ENCODE data around the gene CCDC86. TPM values are rescaled to one million over a fixed set of nuclear protein-coding genes. Genes with fewer than 3 reads are reported as not detected.

The CCDC86 gene
- total and polyA plus RNA-seq, 4 experiments from 2014 or later = 7.5 to 17.2 (median 11.0) TPM

DNA sequence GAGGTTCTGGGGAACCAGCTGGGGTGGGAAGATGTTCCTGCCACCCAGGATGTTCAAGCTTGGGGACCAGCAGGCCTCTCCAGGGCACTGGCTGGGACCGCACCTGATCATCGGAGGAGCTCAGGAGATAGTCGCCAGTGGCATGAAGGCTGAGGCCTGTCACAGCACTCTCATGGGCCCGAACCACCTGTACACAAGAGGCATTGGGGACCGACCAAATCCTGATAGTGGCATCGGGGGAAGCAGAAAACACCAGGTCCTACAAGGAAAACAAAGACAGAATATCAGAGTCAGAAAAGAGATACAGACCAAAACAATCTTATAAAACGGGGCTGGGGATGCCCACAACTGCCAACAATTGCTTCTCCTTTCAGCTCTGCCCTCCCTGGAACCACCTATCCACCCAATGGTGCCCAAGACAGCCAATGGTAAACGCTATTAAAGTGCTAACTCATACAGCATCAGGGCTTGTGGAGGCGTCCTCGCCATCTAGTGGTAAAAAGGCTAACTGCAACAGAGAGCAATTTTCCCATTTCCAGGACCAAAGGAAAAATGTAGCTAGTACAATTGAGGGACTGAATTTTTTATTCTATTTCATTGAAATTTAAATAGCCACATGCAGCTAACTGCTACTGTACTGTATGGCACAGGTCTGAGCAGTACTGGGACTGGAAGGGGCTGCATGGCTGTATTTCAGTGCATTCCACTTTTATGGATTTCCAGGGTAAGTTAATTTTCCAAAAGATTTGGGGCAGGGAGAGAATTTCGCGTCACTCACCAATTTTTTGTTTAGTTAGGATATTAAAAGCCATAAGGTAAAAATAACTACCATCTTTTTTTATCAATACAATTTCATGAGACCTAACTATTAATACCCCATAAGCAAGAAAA lies 57.4 kb downstream of the CCDC86 start:
- H3K27me3 Mint-ChIP-seq = no peaks in the 10 kb centered on the region
- POLR2A ChIA-PET (ENCODE audit: partially characterized antibody) = interaction anchor here (1.2 to 7.9 kb wide), 3 partner anchors 12 to 21 kb away, joined by 3 to 111 read pairs (median 3); partner anchors contain the start of gene TMEM109
- intact Hi-C loops (cut with micrococcal nuclease) = loop anchor here (1.0 to 2.0 kb wide), 2 partner anchors 68 to 124 kb away; no protein-coding TSS in a partner anchor
- Histone ChIP-seq H3K9me3 (ENCODE audit: control insufficient read depth in 1 of 2, low read length in 2 of 2) (no peaks in the 10 kb centered on the region), H3K4me1 (ENCODE audit: insufficient read depth, low read length) (peaks cover 10% of the 10 kb centered on the region), H3K36me3 (ENCODE audit: insufficient read depth, low read length) (peaks cover 80% of the 10 kb centered on the region), H3K27me3 (ENCODE audit: insufficient read depth, low read length) (no peaks in the 10 kb centered on the region), H3K4me3 (ENCODE audit: low read length in 2 of 2) (no peak overlapping the region), H3K27ac (ENCODE audit: low read depth, low read length) (no peak overlapping the region)
- H3K4me1 Mint-ChIP-seq = peaks cover 7 to 16% (median 11%) of the 10 kb centered on the region in 4 donors
- peaks cover 60 to 96% of the 10 kb centered on the region in 2 donors for H3K36me3 Mint-ChIP-seq
- CTCF ChIA-PET (ENCODE audit: partially characterized antibody) = interaction anchor here (0.7 to 9.7 kb wide), 16 partner anchors 9 to 121 kb away, joined by 3 to 117 read pairs (median 5); partner anchors contain the start of gene TMEM109
- peak overlapping the region in 3 of 7 donors; percentile 13 to 49 (median 24) for H3K27ac Mint-ChIP-seq
- H3K4me3 Mint-ChIP-seq = no peak overlapping the region
- no peaks in the 10 kb centered on the region for H3K9me3 Mint-ChIP-seq
- peak in 4 of 5 donors; percentile 30 to 49 (median 44) for DNase-seq

GRCh38 chr11:60899977-60900376 lies 58.1 kb downstream of the CCDC86 start:
- intact Hi-C loops (cut with micrococcal nuclease) = loop anchor here (1.0 to 2.0 kb wide), 2 partner anchors 69 to 125 kb away; no protein-coding TSS in a partner anchor
- no peak for DNase-seq
- H3K27me3 Mint-ChIP-seq = no peaks in the 10 kb centered on the region
- H3K36me3 Mint-ChIP-seq = peaks cover 56 to 91% of the 10 kb centered on the region in 2 donors
- POLR2A ChIA-PET (ENCODE audit: partially characterized antibody) = interaction anchor here (1.2 to 7.9 kb wide), 2 partner anchors 12 to 14 kb away, joined by 3 to 111 read pairs; partner anchors contain the start of gene TMEM109
- Histone ChIP-seq H3K4me1 (ENCODE audit: insufficient read depth, low read length) (peaks cover 17% of the 10 kb centered on the region), H3K4me3 (ENCODE audit: low read length in 2 of 2) (no peak overlapping the region), H3K27ac (ENCODE audit: low read depth, low read length) (no peak overlapping the region), H3K27me3 (ENCODE audit: insufficient read depth, low read length) (no peaks in the 10 kb centered on the region), H3K36me3 (ENCODE audit: insufficient read depth, low read length) (peaks cover 73% of the 10 kb centered on the region), H3K9me3 (ENCODE audit: control insufficient read depth in 1 of 2, low read length in 2 of 2) (no peaks in the 10 kb centered on the region)
- peak overlapping the region in 1 of 7 donors; percentile 25 for H3K27ac Mint-ChIP-seq
- peaks cover 9 to 21% (median 16%) of the 10 kb centered on the region in 4 donors for H3K4me1 Mint-ChIP-seq
- H3K9me3 Mint-ChIP-seq = no peaks in the 10 kb centered on the region
- no peak overlapping the region for H3K4me3 Mint-ChIP-seq
- CTCF ChIA-PET (ENCODE audit: partially characterized antibody) = interaction anchor here (0.7 to 9.7 kb wide), 14 partner anchors 8 to 121 kb away, joined by 3 to 117 read pairs (median 5); partner anchors contain the start of gene TMEM109

Other genes starting within 250 kb of the CCDC86 start
- not detected for gene MS4A8, start 142.5 kb upstream of the CCDC86 start, total RNA-seq
- not detected for gene MS4A8, start 142.5 kb upstream of the CCDC86 start, polyA plus RNA-seq
- gene MS4A18, start 117.4 kb upstream of the CCDC86 start, total RNA-seq = not detected
- gene MS4A18, start 117.4 kb upstream of the CCDC86 start, polyA plus RNA-seq = not detected
- gene MS4A15, start 85.2 kb upstream of the CCDC86 start, total RNA-seq = not detected
- gene MS4A15, start 85.2 kb upstream of the CCDC86 start, polyA plus RNA-seq = not detected
- gene MS4A10, start 56.8 kb upstream of the CCDC86 start, total RNA-seq = not detected
- not detected for gene MS4A10, start 56.8 kb upstream of the CCDC86 start, polyA plus RNA-seq
- 1 to 10 TPM; 3.6 TPM for gene PTGDR2, start 13.8 kb downstream of the CCDC86 start, total RNA-seq
- 1 to 10 TPM; 1.9 to 3.5 TPM for gene PTGDR2, start 13.8 kb downstream of the CCDC86 start, polyA plus RNA-seq
- gene ZP1, start 25.4 kb downstream of the CCDC86 start, total RNA-seq = under 1 TPM; 0.33 to 0.41 TPM
- under 1 TPM in 1 of 2 donors, not detected in 1; 0.50 TPM for gene ZP1, start 25.4 kb downstream of the CCDC86 start, polyA plus RNA-seq
- gene PRPF19, start 64.5 kb downstream of the CCDC86 start, total RNA-seq = 10 to 100 TPM; 97.4 to 99.2 TPM
- gene PRPF19, start 64.5 kb downstream of the CCDC86 start, polyA plus RNA-seq = 10 to 100 TPM; 10.8 to 17.1 TPM
- gene TMEM109, start 72.0 kb downstream of the CCDC86 start, total RNA-seq = 10 to 100 TPM; 66.9 to 68.0 TPM
- 100 to 1,000 TPM; 195 to 333 TPM for gene TMEM109, start 72.0 kb downstream of the CCDC86 start, polyA plus RNA-seq
- under 1 TPM; 0.78 to 0.93 TPM for gene TMEM132A, start 82.3 kb downstream of the CCDC86 start, total RNA-seq
- gene TMEM132A, start 82.3 kb downstream of the CCDC86 start, polyA plus RNA-seq = not detected
- 1 to 10 TPM; 4.6 to 5.4 TPM for gene SLC15A3, start 110.1 kb downstream of the CCDC86 start, total RNA-seq
- under 1 TPM in 1 of 2 donors, not detected in 1; 0.29 TPM for gene SLC15A3, start 110.1 kb downstream of the CCDC86 start, polyA plus RNA-seq
- 100 to 1,000 TPM; 414 to 428 TPM for gene CD6, start 129.6 kb downstream of the CCDC86 start, total RNA-seq
- 100 to 1,000 TPM; 281 to 298 TPM for gene CD6, start 129.6 kb downstream of the CCDC86 start, polyA plus RNA-seq